Measurements from ENCODE around the gene HK2. TPM values are rescaled to one million over a fixed set of nuclear protein-coding genes. Genes with fewer than 3 reads are reported as not detected.

The HK2 gene
- total RNA-seq, 1 donor from 2014 or later, result 19.0 TPM

GRCh38 chr2:74922592-74923227 is 88.8 kb downstream of the HK2 start:
- no peak for TF ChIP-seq CTCF (IDR thresholded peaks at IDR 0.05; ENCODE audit: borderline replicate concordance)
- H3K36me3 ChIP-seq, result no peaks in the 10 kb centered on the region
- H3K4me1 ChIP-seq, result peaks cover 4% of the 10 kb centered on the region
- no peaks in the 10 kb centered on the region for H3K9me3 ChIP-seq (replicated peaks)
- DNase-seq, result no peak
- no peak overlapping the region for H3K27ac ChIP-seq (replicated peaks)
- intact Hi-C loops (cut with micrococcal nuclease), result loop anchor here (10.0 kb wide), 1 partner anchor 142 kb away; no protein-coding TSS in a partner anchor
- no peak overlapping the region for H3K4me3 ChIP-seq
- H3K27me3 ChIP-seq (ENCODE audit: low read depth), result peaks cover 25% of the 10 kb centered on the region

- Histone ChIP-seq H3K9me3 (replicated peaks) (no peaks in the 10 kb centered on the region), H3K36me3 (no peaks in the 10 kb centered on the region), H3K27me3 (ENCODE audit: low read depth) (peaks cover 5% of the 10 kb centered on the region), H3K27ac (replicated peaks) (no peak overlapping the region), H3K4me3 (no peak overlapping the region), H3K4me1 (peaks cover 4% of the 10 kb centered on the region)
- no peak for TF ChIP-seq CTCF (IDR thresholded peaks at IDR 0.05; ENCODE audit: borderline replicate concordance)
- no peak for DNase-seq
- intact Hi-C loops (cut with micrococcal nuclease), result loop anchor here (10.0 kb wide), 1 partner anchor 140 kb away; no protein-coding TSS in a partner anchor
Observed at GRCh38 chr2:74924463-74925265, 90.7 kb downstream of the HK2 start.

- no peak for TF ChIP-seq CTCF (IDR thresholded peaks at IDR 0.05; ENCODE audit: borderline replicate concordance)
- Histone ChIP-seq H3K27me3 (ENCODE audit: low read depth) (no peaks in the 10 kb centered on the region), H3K9me3 (replicated peaks) (no peaks in the 10 kb centered on the region), H3K36me3 (no peaks in the 10 kb centered on the region), H3K4me1 (no peaks in the 10 kb centered on the region), H3K4me3 (no peak overlapping the region), H3K27ac (replicated peaks) (no peak overlapping the region)
- no peak for DNase-seq
- intact Hi-C loops (cut with micrococcal nuclease), result loop anchor here (10.0 kb wide), 1 partner anchor 139 kb away; no protein-coding TSS in a partner anchor
Observed at GRCh38 chr2:74925361-74925786, 91.4 kb downstream of the HK2 start.

- H3K27ac ChIP-seq (replicated peaks), result no peak overlapping the region
- H3K27me3 ChIP-seq (ENCODE audit: low read depth), result no peaks in the 10 kb centered on the region
- H3K9me3 ChIP-seq (replicated peaks), result no peaks in the 10 kb centered on the region
- H3K36me3 ChIP-seq, result no peaks in the 10 kb centered on the region
- DNase-seq, result no peak
- intact Hi-C loops (cut with micrococcal nuclease), result loop anchor here (10.0 kb wide), 1 partner anchor 137 kb away; no protein-coding TSS in a partner anchor
- no peak overlapping the region for H3K4me3 ChIP-seq
- no peak for TF ChIP-seq CTCF (IDR thresholded peaks at IDR 0.05; ENCODE audit: borderline replicate concordance)
- no peaks in the 10 kb centered on the region for H3K4me1 ChIP-seq
Observed at GRCh38 chr2:74927621-74928020, 93.7 kb downstream of the HK2 start.

- H3K27ac ChIP-seq (replicated peaks), result no peak overlapping the region
- H3K27me3 ChIP-seq (ENCODE audit: low read depth), result peaks cover 3% of the 10 kb centered on the region
- H3K9me3 ChIP-seq (replicated peaks), result no peaks in the 10 kb centered on the region
- no peaks in the 10 kb centered on the region for H3K36me3 ChIP-seq
- DNase-seq, result no peak
- TF ChIP-seq CTCF (IDR thresholded peaks at IDR 0.05; ENCODE audit: borderline replicate concordance), result no peak
- no peaks in the 10 kb centered on the region for H3K4me1 ChIP-seq
- intact Hi-C loops (cut with micrococcal nuclease), result no loop called here
- no peak overlapping the region for H3K4me3 ChIP-seq
Observed at GRCh38 chr2:74930811-74931486, 97.0 kb downstream of the HK2 start.
